ENCODE measurements around the gene DIAPH2.

Gene DIAPH2

GRCh38 chrX:97616883-97617530, 932.4 kb downstream of the DIAPH2 start:
- no peak for DNase-seq

- DNase-seq = no peak
Measured at GRCh38 chrX:97619499-97619898, 934.9 kb downstream of the DIAPH2 start.

GRCh38 chrX:97622111-97622510, 937.5 kb downstream of the DIAPH2 start:
- no peak for DNase-seq

- no peak for DNase-seq
Measured at GRCh38 chrX:97628326-97628725, 943.7 kb downstream of the DIAPH2 start.

GRCh38 chrX:97628807-97629596, 944.4 kb downstream of the DIAPH2 start:
- no peak for DNase-seq

- no peak for DNase-seq
Measured at GRCh38 chrX:97629597-97629985, 944.9 kb downstream of the DIAPH2 start.

- DNase-seq = no peak
Measured at GRCh38 chrX:97633798-97634197, 949.2 kb downstream of the DIAPH2 start.

- no peak for DNase-seq
Measured at GRCh38 chrX:97636473-97637140, 952.0 kb downstream of the DIAPH2 start.

GRCh38 chrX:97637289-97637688, 952.6 kb downstream of the DIAPH2 start:
- no peak for DNase-seq

GRCh38 chrX:97638621-97639020, 954.0 kb downstream of the DIAPH2 start:
- DNase-seq = no peak

- no peak for DNase-seq
Measured at GRCh38 chrX:97639526-97639925, 954.9 kb downstream of the DIAPH2 start.

All from activated CD4-positive, alpha-beta T cell treated with anti-CD3 and anti-CD28 coated beads, Interleukin-2, amount 50 U/mL, for 1 hour (primary cell).